ENCODE results near the gene IFT81.
"Not testable (repeated sequence)": the region's sequence is repeated elsewhere in the genome, so short reads cannot be mapped to it uniquely, and the experiment has no call there.

IFT81 gene

GRCh38 chr12:110108309-110109036, 15.7 kb upstream of the IFT81 start:
- no peak for DNase-seq

- no peak for DNase-seq
These were observed 14.9 kb upstream of the IFT81 start for GRCh38 chr12:110109037-110109836.

DNA sequence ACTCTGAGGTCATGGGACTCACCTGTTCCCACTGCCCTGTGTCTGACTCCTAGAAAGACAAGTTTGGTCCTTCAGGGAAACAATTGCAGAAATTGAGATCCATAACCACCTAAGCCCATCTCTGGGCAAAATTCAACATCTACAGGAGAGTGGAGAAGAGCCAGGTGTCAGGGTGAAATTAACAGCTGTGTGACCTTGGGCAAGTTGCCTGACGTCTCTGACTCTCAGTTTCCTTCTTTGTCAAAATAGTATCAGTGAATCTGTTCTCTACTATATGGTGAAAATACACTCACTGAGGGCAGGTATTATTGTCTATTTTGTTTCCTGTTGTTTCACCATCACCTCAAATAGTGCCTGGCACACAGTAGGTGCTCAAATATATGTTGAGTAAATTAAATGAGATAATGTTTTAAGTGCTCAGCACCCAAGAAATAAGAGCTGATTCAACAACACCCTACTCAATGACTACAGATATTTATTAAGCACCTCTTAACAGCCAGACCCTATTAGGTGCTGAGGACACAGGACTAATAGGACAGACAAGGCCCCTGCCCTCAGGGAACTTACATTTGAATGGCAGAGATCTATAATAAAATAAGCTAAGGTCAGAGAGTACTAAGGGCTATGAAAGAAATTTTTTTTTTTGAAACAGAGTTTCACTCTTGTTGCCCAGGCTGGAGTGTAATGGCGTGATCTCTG, 14.2 kb upstream of the IFT81 start:
- DNase-seq = no peak

DNA sequence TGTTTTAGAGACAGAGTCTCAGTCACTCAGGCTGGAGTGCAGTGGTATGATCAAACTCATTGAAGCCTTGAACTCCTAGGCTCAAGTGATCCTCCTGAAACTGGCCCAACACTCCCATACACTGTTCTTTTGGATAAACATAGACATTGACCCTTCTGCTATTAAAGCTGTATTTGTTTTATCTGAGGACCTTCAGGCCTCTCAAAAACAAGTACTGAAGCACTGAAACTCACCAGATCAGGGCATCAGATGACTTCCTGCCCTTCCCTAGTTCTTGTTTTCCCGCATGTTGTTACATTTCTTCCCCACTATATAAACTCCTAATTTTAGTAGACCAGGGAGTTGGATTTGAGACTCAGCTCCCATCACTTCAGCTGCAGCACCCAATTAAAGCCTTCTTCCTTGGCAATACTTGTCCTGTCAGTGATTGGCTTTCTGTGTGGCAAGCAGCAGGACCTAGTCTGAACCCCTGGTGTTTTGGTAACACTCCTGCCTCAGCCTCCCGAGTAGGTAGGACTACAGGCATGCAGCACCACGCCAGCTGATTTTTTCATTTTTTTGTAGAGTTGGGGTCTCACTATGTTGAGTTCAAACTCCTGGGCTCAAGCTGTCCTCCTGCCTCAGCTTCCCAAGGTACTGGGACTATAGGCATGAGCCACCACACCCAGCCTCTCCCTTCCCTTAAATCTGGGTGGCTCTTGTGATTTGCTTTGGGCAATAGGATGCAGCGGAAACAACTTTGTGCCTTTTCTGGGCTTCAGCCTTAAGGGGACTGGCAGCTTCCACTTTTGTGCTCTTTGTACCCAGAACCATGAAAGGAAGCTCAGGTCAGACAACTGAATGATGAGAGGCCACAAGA, 12.5 kb upstream of the IFT81 start:
- no peak for DNase-seq

DNA sequence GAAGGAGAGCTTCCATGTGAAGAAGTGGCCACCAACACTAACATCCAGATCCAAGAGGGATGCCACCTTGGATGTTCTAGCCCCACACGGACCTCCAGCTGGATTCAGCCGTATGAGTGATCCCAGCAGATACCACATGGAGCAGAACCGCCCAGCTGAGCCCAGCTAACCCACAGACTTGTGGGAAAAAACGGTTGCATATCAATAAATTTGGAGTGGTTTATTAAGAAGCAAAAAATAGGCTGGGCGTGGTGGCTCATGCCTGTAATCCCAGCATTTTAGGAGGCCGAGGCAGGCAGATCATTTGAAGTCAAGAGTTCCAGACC, 11.9 kb upstream of the IFT81 start:
- DNase-seq = no peak

GRCh38 chr12:110114528-110114937, 9.6 kb upstream of the IFT81 start:
- DNase-seq = no peak

DNA sequence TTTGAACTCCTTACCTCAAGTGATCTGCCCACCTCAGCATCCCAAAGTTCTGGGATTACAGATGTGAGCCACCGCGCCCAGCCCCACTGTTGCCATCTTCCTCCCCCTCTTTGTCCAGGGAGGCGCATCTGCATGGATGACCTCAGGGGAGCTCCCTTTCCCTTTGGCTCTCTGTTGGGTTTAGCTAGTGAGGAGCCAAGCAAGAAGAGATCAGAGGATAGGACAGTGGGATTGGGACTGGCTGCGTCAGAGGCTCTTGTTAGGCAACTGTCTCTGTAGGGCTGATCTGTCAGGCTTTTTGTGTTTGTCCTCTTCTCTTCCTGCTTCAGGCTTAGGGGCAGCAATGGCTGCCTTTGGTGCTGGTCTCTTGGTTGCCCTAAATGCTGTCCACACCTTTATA, 8.5 kb upstream of the IFT81 start:
- no peak for DNase-seq

DNA sequence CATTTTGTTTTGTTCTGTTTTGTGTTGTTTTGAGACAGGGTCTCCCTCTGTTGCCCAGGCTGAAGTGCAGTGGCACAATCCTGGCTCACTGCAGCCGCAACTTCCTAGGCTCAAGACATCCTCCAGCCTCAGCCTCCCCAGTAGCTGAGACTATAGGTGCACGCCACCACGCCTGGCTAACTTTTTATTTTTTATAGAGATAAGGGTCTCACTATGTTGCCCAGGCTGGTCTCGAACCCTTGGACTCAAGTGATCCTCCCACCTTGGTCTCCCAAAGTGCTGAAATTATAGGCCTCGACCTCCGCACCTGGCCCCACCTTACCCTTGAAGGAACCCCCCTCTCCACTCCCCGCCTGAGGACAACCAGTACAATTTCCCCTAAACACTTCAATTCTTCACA, 7.5 kb upstream of the IFT81 start:
- DNase-seq = no peak

DNA sequence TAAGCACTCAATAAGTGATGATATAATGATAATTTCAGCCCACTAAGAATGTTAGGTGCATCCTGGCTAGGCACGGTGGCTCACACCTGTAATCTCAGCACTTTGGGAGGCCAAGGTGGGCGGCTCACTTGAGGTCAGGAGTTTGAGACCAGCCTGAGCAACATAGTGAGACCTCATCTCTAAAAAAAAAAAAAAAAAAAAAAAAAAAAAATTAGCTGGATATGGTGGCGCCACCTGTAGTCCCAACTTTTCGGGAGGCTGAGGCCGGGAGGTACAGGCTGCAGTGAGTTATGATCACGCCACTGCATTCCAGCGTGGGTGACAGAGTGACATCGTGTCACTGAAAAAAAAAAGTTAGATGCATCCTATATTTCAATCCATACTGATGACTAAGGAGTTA, 6.9 kb upstream of the IFT81 start:
- DNase-seq = not testable (repeated sequence)

GRCh38 chr12:110117956-110118685, 6.0 kb upstream of the IFT81 start:
- no peak for DNase-seq

- DNase-seq = no peak
These were observed 1.2 kb upstream of the IFT81 start for GRCh38 chr12:110122929-110123328.

GRCh38 chr12:110123919-110124268, 263 bp upstream of the IFT81 start:
- no peak for DNase-seq

GRCh38 chr12:110126557-110126956, 2.4 kb downstream of the IFT81 start:
- DNase-seq = no peak

GRCh38 chr12:110134691-110135411, 10.7 kb downstream of the IFT81 start:
- no peak for DNase-seq

DNA sequence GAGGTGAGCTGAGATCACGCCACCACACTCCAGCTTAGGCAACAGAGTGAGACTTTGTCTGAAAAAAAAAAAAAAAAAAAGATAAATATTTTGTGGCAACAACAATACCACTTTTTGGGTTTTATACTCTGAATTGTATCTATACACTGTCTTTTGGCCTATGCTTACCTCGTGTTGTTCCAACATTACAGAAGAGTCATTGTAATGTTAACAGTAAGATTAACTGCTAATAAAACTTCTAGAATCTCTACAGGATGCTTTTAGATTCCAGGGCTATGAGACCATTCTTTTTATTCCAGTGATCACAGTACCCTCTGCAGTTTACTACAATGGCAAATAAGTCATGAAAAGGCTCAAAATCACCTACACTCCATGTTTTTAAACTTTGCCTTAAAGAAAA, 11.6 kb downstream of the IFT81 start:
- DNase-seq = no peak

DNA sequence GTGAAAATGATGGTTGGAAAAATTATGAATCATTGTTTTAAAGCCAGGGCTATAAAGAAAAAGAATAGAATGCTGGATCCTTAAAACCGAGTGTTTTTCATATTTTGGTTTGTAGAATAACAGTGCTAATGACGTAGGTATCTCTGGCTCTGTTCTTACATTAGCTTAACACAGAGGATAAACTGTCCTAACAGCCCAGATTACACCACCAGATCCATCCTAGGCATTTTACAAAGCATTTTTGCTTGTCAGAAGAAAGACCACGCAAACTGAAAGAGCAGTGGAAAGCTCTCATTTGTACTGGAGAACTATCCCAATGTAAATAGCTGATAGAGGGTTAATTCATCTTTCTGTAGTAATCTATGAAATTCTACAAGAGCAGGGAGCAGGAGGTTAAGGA, 13.6 kb downstream of the IFT81 start:
- DNase-seq = no peak

GRCh38 chr12:110141389-110141788, 17.2 kb downstream of the IFT81 start:
- DNase-seq = no peak

DNA sequence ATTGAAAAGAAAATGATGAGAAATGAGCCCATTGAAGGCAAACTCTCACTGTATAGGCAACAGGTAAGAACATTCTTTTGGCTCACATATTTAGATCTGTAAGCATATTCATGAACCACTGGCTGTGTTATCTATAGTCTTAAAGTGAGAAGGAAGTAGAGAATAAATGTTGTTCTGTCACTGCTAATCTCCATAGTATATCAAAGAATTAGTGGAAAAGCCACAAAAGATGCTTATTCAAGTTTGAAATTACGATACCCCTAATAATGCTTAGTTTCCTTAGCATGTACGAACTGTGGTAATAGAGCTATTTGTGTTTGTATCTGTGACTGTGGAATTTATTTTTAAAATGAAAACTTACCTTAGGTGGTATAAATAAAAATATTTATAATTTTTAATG, 22.8 kb downstream of the IFT81 start:
- DNase-seq = no peak

GRCh38 chr12:110149086-110149660, 25.0 kb downstream of the IFT81 start:
- no peak for DNase-seq

DNA sequence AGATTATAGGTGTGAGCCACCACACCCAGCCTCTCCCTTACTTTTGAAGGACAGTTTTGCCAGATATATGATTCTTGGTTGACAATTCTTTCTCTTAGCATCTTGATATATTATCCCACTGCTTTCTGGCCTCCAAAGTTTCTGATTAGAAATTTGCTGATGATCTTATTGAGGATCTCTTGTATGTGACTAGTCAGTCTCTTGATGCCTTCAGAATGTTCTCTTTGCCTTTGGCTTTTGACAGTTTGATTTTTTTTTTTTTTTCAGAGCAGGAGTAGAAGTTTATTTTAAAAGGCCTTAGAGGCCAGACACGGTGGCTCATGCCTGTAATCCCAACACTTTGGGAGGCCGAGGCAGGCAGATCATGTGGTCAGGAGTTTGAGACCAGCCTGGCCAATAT, 32.6 kb downstream of the IFT81 start:
- no peak for DNase-seq

DNA sequence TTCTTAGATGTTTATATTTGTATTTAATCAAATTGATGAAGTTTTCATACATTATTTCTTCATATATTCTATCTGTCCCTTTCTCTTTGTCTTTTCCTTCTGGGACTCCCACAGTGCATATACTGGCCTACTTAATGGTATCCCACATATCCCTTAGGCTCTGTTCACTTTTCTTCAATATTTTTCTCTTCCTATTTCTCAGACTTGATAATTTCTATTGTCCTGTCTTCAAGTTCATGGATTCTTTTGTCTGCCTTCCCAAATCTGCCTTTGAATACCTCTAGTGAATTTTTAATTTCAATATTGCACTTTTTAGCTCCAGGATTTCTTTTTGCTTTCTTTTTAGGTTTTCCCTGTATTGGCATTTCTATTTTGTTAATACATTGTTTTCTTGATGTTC, 33.4 kb downstream of the IFT81 start:
- no peak for DNase-seq
